Stimulated activated CD8-positive, alpha-beta memory T cell treated with anti-CD3 and anti-CD28 coated beads, Interleukin-15, amount 100 ng/mL, for 4 hours (primary cell): ENCODE measurements around the gene CAMK2N2.

Experiments used
- DNase-seq, 2 donors: peaks; one replicate each; pipeline ENCODE4 v3.0.0-alpha.2; 2020; ENCODE audit warnings: low read depth in 2 of 2

The CAMK2N2 gene

DNA sequence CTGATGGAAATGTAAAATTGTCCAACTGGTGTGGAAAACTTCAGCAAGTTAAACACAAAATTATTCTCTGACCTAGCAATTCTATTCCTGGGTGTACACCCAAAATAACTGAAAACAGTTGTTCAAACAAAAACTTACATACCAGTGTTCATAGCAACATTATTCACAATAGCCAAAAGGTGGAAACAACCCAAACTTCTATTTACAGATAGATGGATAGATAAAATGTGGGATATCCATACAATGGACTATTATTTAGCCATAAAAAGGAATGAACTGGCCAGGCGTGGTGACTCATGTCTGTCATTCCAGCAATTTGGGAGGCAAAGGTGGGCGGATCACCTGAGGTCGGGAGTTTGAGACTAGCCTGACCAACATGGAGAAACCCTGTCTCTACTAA is 38.8 kb downstream of the CAMK2N2 start:
- no peak for DNase-seq

DNA sequence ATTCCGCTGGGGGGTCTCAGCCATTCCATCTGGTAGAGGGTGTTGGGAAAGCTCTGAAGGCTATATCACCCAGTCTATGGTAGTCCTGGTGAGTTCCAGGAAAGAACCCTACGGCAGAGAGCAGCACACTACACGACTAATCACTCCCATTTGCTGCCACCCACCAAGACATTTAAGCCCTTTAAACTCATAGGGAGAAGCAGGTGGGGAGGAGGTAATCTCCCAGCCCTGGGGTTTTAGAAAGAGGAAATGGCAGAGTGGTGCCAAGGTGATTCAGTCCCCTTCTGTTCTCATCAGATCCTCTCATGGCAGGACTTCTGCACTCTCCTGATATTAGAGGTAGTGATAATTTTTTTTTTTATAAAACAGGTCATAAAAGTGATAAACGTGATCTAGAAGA is 42.5 kb downstream of the CAMK2N2 start:
- no peak for DNase-seq

DNA sequence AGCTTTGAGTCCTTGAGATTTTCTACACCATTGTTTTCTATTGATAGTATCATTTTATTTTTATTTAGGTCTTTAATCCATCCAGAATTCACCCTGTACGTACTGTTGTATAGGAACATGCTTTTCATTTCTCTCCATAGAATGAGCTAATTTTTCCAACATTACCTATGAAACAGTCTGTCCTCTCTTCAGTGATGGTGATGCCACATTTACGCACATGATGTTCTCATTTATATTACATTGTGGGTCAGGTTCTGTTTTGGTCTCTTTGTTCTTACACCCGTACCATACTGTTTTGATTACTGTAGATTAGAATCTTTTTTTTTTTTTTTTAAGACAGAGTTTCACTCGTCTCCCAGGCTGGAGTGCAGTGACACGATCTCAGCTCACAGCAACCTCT is 49.6 kb downstream of the CAMK2N2 start:
- DNase-seq: no peak

DNA sequence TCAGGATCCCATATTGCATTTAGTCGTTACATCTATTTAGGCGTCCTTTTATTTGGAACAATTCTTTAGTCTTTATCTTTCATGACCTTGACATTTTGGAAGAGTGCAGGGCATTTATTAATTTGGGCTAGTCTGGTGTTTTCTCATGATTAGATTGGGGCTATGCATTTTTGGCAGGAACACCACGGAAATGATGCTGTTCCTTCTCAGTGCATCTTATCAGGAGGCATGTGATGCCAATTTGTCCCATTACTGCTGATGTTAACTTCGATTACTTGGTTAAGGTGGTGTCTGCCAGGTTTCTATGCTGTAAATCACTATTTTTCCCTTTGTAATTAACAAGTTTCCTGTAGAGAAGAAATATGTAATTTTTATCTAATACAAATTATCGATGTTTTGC is 50.1 kb downstream of the CAMK2N2 start:
- DNase-seq: no peak
